Psoas muscle (tissue), 8 donors: ENCODE measurements around the gene SLC16A3. TPM values are rescaled to one million over a fixed set of nuclear protein-coding genes. Genes with fewer than 3 reads are reported as not detected.

Source experiments
- ATAC-seq, 4 donors: fragments of 200-7000 bp; cut with Tn5 transposase; one replicate each; pipeline ENCODE4 v1.9.1; 2020; ENCODE audit warnings: moderate library complexity in 3 of 4, mild to moderate bottlenecking in 2 of 4
- DNase-seq, 2 donors: peaks; one replicate each; pipeline ENCODE4 v3.0.0-alpha.2; 2020
- H3K27ac ChIP-seq: fragments of 200-600 bp; one replicate; pipeline ENCODE4 v1.8.0; 2022
- H3K27me3 ChIP-seq, 3 donors: fragments of 200-600 bp in 1 of 3; one replicate each; pipeline versions ENCODE4 v1.6.1 to v1.8.0; 2013 to 2022; ENCODE audit warnings: low read length in 2 of 3, mild to moderate bottlenecking in 2 of 3, moderate library complexity in 1 of 3; ENCODE audit not compliant: insufficient read depth in 3 of 3
- H3K36me3 ChIP-seq, 2 donors: fragments of 200-600 bp in 1 of 2; one replicate each; pipeline versions ENCODE4 v1.6.1 to v1.8.0; 2013 to 2022; ENCODE audit warnings: low read depth in 1 of 2, mild to moderate bottlenecking in 1 of 2, moderate library complexity in 1 of 2; ENCODE audit not compliant: insufficient read depth in 1 of 2
- H3K4me1 ChIP-seq: fragments of 200-600 bp; one replicate; pipeline ENCODE4 v1.8.0; 2022
- H3K4me3 ChIP-seq: fragments of 200-600 bp; one replicate; pipeline ENCODE4 v1.8.0; 2022; ENCODE audit warnings: mild to moderate bottlenecking
- H3K9me3 ChIP-seq: fragments of 200-600 bp; one replicate; pipeline ENCODE4 v1.8.0; 2022
- WGBS, 3 donors: extraction: QIAGEN DNeasy Blood & Tissue Kit; methylation state at CpG; one replicate each; pipeline versions ENCODE4 v1.1.6 to v1.1.7; 2013; 5-methylcytosine and 5-hydroxymethylcytosine counted together
- intact Hi-C, 2 donors: fragments of 100-400 bp; cut with DNase I; formaldehyde crosslinking; loops; one replicate each; pipeline versions ENCODE4 v1.11.0 to v1.14.2; 2022
- polyA plus RNA-seq, 3 donors: library from polyadenylated mRNA; stranded (reverse); fragments of 200-250 nt; gene quantifications; one replicate each; pipeline ENCODE4 v1.2.3, GENCODE V29; 2013
- total RNA-seq, 4 donors: library from RNA; stranded (reverse); fragmentation: NEBNext Ultra II Directional in 2 of 4; extraction: Animal tissue kit (Norgen Biotek cat#: 25700) in 2 of 4; gene quantifications; one replicate each; pipeline versions ENCODE4 v1.2.1 to v1.2.4, GENCODE V29; 2021 to 2023
- TF ChIP-seq, protein P1 (sequence below): fragments of 200-600 bp; IDR thresholded peaks from one replicate; pipeline ENCODE4 v1.8.0; 2022; ENCODE audit warnings: antibody characterized with exemption
- donor health status: healthy with polysubstance abuse.
- donor health status: DM: no; HTN: no; CAD: no; lungs with moderate emphysema.
- donor health status: Bipolar disorder and iron deficiency.
- donor health status: healthy.
- donor health status: DM: yes; HTN: yes; CAD: no.
- donor health status: DM: no; HTN: no; CAD: no.
- donor health status: DM: no; HTN: no; CAD: no.
- donor health status: DM: yes; HTN: yes; CAD: no.

SLC16A3 gene
- total and polyA plus RNA-seq, 7 donors: 18.6 to 263 (median 118) TPM

GRCh38 chr17:82232322-82232820 is 3.5 kb downstream of the SLC16A3 start:
- H3K9me3 ChIP-seq: no peaks in the 10 kb centered on the region
- intact Hi-C loops: loop anchor here in 1 of 2 donors (1.0 kb wide), 1 partner anchor 61 kb away; no protein-coding TSS in a partner anchor
- peak overlapping the region; percentile 77 for H3K27ac ChIP-seq
- H3K4me1 ChIP-seq: peaks cover 64% of the 10 kb centered on the region
- peak overlapping the region; percentile 75 for H3K4me3 ChIP-seq
- no peaks in the 10 kb centered on the region for H3K27me3 ChIP-seq
- DNase-seq: no peak
- 52 to 70% (median 58%) methylated on average over 21 of the region's 21 CpGs for WGBS, 3 donors
- peaks cover 0 to 8% of the 10 kb centered on the region in 2 donors for H3K36me3 ChIP-seq
- no peak for ATAC-seq
- TF ChIP-seq, protein P1, sequence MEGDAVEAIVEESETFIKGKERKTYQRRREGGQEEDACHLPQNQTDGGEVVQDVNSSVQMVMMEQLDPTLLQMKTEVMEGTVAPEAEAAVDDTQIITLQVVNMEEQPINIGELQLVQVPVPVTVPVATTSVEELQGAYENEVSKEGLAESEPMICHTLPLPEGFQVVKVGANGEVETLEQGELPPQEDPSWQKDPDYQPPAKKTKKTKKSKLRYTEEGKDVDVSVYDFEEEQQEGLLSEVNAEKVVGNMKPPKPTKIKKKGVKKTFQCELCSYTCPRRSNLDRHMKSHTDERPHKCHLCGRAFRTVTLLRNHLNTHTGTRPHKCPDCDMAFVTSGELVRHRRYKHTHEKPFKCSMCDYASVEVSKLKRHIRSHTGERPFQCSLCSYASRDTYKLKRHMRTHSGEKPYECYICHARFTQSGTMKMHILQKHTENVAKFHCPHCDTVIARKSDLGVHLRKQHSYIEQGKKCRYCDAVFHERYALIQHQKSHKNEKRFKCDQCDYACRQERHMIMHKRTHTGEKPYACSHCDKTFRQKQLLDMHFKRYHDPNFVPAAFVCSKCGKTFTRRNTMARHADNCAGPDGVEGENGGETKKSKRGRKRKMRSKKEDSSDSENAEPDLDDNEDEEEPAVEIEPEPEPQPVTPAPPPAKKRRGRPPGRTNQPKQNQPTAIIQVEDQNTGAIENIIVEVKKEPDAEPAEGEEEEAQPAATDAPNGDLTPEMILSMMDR: no peak

GRCh38 chr17:82232876-82233785 is 4.3 kb downstream of the SLC16A3 start:
- H3K36me3 ChIP-seq: peaks cover 0 to 14% of the 10 kb centered on the region in 2 donors
- H3K27me3 ChIP-seq: no peaks in the 10 kb centered on the region
- peak overlapping the region; percentile 46 for H3K27ac ChIP-seq
- WGBS, 3 donors: 34 to 59% (median 51%) methylated on average over 18 to 21 of the region's 21 CpGs
- peak overlapping the region; percentile 75 for H3K4me3 ChIP-seq
- intact Hi-C loops: loop anchor here in 1 of 2 donors (1.0 kb wide), 1 partner anchor 60 kb away; no protein-coding TSS in a partner anchor
- peaks cover 71% of the 10 kb centered on the region for H3K4me1 ChIP-seq
- DNase-seq: peak; percentile 61 to 88
- TF ChIP-seq, protein P1: no peak
- ATAC-seq: peak in 3 of 4 donors; percentile 22 to 38 (median 23)
- H3K9me3 ChIP-seq: no peaks in the 10 kb centered on the region

DNA sequence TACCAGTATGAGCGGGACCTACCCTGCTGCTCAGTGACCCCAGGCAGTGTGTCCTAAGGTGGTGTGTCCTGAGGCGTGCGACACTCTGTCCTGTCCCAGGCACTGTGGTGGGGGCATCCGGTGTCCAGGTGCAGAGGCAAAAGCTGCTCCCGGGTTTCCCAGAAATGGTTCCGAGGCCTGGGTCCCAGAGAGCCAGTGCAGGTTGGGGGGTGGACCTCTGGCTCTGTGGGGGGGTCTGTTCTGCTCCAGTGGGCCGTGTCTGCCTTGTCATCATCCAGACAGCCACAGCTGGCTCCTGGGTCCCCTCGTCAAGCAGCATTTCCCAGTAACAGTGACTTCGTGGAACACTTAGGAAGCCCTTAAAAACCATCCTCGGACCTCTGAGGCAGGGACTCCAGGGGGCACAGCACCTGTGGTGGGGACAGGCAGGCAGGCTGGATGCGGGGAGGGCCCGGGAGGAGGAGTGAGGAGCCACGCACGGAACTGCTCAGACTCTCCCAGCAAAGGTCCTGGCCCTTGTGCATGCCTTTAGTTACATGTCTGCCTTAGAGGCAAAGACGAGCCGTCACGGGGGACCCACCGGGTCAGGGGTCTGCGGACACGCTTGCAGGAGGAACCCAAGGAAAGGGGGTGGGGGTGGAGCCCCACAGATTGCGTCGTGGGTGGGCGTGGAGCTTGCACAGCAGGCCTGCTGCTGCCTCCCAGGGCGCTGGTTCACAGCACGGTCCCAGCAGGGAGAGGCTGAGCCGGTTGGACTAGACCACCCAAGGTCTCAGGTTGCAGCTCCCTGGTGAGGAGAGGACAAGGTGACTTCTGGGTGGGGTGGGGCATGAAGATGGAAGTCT is 5.6 kb downstream of the SLC16A3 start:
- WGBS, 3 donors: 41 to 70% (median 48%) methylated on average over 26 of the region's 26 CpGs
- DNase-seq (peak; percentile 21 to 67), ATAC-seq (no peak)
- intact Hi-C loops: loop anchor here in 1 of 2 donors (5.0 kb wide), 1 partner anchor 38 kb away; the partner anchor contains the start of gene CSNK1D
- TF ChIP-seq, protein P1: no peak
- Histone ChIP-seq H3K4me3 (no peak overlapping the region), H3K36me3 (peaks cover 0 to 20% of the 10 kb centered on the region in 2 donors), H3K4me1 (peaks cover 84% of the 10 kb centered on the region), H3K27ac (peak overlapping the region; percentile 73), H3K9me3 (no peaks in the 10 kb centered on the region), H3K27me3 (no peaks in the 10 kb centered on the region)

DNA sequence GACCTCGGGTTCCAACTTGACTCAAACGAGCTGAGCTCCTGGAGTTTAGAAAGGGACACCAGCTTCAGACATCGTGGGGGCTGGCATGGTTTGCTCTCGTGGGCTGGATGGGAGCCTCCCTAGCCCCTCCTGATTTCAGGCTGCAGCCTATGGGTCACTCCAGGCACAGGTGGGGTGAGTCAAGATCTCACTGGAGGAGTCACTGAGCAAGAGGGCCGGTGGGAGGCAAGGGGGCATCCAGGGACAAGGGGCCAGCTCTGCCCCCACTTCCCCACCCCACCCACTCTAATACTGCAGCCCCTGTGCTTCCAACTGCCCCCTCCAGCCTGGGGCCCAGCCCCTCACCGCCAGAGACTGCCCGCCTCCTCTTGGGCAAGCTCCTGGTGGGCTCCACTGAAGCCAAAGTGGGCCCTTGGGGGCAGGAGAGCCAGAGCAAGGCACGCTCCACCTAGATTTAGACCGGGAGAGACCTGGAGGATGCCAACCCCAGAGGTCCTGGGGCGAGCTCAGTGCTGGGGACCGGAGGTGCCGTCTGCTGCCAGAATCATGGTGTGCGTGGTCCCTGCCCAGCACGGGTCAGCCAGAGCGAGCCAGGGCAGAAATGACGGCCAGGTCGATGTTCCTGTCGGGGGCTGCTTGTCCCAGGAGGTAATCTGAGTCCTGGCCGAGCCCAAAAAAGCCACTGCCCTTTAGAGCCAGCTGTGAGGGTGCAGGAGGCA is 6.4 kb downstream of the SLC16A3 start:
- peak in 3 of 4 donors; percentile 5 to 35 (median 15) for ATAC-seq
- TF ChIP-seq, protein P1: no peak
- no peak overlapping the region for H3K4me3 ChIP-seq
- H3K27me3 ChIP-seq: no peaks in the 10 kb centered on the region
- peaks cover 88% of the 10 kb centered on the region for H3K4me1 ChIP-seq
- H3K36me3 ChIP-seq: peaks cover 0 to 24% of the 10 kb centered on the region in 2 donors
- no peaks in the 10 kb centered on the region for H3K9me3 ChIP-seq
- WGBS, 3 donors: 24 to 50% (median 32%) methylated on average over 17 to 19 of the region's 19 CpGs
- intact Hi-C loops: loop anchor here in 1 of 2 donors (5.0 kb wide), 1 partner anchor 37 kb away; the partner anchor contains the start of gene CSNK1D
- DNase-seq: peak; percentile 46 to 85
- peak overlapping the region; percentile 73 for H3K27ac ChIP-seq
